GM12874 (cell line): ENCODE measurements around the gene GPAM.

Experiments used
- TF ChIP-seq, protein P1 (sequence below): IDR thresholded peaks from 2 replicates; pipeline ENCODE4 v1.5.1; 2011; ENCODE audit warnings: low read depth, mild to moderate bottlenecking, control low read depth, low read length, moderate library complexity; ENCODE audit not compliant: insufficient read depth

The GPAM gene

DNA sequence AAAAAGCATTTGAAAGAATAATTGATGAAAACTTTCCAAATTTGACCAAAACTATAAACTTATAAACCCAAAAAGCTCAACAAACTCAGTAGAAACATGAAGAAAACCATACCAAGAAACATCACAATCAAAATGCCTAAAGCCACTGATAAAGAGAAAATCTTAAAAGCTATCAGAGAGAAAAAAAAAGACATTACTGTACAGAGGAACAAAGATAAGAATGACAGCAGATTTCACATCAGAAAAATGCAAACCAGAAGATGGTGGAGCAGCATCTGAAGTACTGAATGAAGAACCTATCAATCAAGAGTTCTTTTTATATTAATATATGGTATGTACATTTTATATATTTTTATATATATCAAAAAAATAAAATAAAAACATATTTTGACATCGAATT lies 2.4 kb upstream of the GPAM start:
- TF ChIP-seq, protein P1, sequence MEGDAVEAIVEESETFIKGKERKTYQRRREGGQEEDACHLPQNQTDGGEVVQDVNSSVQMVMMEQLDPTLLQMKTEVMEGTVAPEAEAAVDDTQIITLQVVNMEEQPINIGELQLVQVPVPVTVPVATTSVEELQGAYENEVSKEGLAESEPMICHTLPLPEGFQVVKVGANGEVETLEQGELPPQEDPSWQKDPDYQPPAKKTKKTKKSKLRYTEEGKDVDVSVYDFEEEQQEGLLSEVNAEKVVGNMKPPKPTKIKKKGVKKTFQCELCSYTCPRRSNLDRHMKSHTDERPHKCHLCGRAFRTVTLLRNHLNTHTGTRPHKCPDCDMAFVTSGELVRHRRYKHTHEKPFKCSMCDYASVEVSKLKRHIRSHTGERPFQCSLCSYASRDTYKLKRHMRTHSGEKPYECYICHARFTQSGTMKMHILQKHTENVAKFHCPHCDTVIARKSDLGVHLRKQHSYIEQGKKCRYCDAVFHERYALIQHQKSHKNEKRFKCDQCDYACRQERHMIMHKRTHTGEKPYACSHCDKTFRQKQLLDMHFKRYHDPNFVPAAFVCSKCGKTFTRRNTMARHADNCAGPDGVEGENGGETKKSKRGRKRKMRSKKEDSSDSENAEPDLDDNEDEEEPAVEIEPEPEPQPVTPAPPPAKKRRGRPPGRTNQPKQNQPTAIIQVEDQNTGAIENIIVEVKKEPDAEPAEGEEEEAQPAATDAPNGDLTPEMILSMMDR = no peak

DNA sequence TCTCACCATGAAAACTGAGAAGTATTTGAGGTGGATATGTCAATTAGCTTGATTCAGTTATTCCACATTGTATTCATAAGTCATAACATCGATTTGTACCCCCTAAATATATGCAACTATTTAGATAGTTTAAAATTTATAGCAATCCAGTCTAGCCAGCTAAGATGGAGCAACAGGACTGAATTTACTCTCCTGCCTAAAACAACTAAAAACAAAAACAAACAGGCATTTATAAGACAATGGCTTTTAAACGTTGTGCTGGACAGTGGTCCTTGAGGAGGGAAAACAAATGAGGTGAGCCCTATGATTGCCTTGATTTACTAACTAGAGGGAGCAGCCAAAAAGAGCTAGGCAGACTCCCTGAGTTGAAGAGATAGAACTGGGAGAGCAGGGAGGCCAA lies 814 bp upstream of the GPAM start:
- TF ChIP-seq, protein P1 = no peak

DNA sequence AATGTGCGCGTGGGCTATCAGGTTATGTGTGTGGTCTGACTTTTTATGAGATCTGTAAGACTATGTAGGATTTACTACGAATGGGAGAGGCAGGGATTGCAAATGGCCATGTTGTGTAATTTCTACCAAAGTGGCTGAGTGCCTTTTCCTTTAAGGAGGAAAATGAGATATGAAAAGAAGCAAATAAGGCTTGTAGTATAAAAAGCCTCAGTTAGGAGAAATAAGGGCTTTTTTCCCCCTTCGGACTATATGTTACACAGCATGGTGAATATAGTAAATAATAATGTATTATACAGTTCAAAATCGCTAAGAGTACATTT lies 447 bp upstream of the GPAM start:
- TF ChIP-seq, protein P1 = no peak

DNA sequence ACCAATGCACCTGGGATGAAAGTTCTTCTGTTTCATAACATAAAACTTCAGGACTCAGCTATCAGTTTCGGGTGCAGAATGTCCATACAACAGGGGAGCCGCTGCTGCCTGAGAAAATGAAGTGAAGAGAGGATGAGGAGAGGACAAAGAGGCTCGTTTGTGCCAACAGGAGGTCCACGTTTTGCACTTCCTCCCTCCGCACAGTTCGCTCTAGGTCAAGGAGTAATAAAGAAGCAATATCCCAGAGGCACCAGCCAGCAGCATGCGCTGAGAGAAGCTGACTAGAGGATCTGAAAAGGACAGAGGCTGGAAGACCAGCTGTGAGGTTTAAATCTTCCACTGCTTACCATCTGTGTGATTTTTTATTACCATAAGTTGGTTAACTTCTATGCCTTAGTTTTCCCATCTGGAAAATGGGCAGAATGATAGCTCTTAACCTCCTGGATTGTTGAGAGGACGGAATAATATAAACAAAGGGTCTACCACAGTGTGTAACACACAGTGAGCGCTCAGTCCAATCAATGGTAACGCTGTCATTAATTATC lies 709 bp downstream of the GPAM start:
- TF ChIP-seq, protein P1 = no peak

DNA sequence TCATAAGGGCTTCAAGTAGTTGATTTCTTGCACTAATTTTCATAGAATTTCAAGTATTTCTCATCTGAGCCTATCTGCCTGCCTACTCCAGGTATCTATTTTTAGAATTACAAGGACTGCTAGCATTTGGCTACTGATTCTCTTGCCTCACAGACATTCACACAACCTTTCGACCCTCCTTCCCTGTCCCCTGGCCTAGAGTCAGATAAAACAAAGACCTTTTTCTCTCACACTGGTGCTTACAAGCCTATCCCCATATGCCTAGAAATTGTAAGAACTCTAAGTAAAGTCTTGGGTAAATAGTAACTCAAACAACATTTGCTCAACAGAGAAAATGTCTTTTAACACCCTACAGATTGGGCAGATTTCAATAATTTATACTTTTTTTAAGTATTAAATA lies 6.3 kb downstream of the GPAM start:
- TF ChIP-seq, protein P1 = no peak

DNA sequence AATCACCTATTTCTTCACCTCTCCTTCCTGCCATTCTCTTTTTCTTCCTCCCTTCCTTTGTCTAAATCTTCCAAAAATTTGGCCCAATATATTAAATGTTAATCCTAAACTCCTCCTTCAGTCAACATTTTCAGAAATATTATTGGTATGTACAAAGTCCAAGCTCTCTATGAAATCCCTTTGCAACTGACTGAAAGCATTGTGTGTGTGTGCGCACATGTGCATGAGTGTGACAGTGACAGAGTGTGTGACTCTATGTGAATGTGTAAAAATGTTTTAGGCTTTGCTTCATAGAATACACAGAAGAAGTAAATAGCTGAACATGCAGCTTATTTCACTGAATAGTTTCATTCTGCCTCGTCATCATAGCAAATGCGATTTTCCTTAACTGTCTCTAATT lies 7.0 kb downstream of the GPAM start:
- TF ChIP-seq, protein P1 = no peak

DNA sequence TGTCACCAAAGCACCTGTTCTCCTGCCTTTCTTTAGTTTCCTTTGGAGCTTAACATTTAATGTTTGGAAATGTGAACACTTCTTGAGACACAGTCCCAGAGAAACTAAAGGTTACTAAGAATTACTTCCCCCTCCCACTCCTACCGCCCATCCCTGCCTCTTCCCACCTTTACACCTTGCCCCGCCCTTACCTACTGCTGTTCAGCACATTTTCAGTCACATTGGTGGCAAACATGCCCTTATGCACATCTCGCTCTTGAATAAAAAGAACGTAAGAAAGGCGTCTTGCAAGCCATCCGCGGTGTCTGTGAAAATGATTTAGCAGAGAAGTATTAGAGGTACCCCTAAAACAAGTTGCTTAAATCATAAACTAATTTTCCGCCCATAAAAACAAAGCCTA lies 8.2 kb downstream of the GPAM start:
- TF ChIP-seq, protein P1 = no peak

DNA sequence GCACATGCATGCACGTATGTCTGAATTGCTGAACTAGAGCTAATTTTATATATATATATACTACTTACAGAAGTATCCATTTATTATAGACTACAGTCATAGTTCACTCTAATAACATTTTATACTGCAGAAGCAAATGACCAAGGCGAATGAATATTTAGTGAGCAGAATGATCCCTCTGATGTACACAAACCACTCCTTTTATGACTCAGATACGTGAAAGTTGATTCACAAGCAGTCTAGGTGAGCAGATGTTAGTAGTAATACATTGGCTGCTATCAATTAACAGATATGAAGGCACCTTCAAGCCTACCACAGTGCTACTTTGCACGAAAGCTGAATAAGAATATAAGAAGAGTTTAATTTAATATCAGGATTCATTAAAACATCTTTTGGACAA lies 10.4 kb downstream of the GPAM start:
- TF ChIP-seq, protein P1 = no peak
